GM12801 (cell line): Measurements from ENCODE around the gene SUSD5.

ENCODE experiments used
- CTCF ChIP-seq: IDR thresholded peaks from one replicate; pipeline ENCODE4 v1.5.1; 2011; ENCODE audit warnings: control low read depth; ENCODE audit not compliant: insufficient read length; ENCODE audit errors: extremely low read depth

SUSD5 gene

DNA sequence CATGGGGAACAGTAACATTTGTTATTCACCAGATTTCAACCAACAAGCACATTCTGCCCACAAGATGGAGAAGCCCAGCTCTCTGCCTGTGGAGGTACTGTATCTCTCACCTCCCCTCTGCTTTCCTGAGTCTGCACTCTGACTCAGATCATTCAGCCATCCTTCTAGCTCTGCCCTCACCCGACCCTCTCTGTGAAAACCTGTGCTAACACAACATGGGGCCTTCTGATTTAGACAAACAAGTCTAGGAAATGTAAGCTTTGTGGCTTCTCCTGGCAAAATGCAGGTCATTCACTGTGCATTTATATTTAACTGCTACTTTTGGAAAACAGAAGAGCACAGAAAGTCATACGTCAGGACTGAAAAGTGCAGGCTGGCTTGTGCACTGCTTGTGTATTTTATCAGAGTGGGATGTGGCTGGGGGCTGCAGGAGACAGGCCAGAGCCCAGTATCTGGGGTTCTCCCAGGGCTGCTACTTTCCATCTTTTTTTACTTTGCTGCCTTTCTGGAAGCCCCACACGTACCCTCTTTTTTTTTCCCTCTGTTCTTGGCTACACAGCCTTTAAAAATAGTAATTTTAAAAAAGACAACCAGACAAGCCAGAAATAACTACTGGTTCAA, 50.8 kb downstream of the SUSD5 start:
- no peak for TF ChIP-seq CTCF

DNA sequence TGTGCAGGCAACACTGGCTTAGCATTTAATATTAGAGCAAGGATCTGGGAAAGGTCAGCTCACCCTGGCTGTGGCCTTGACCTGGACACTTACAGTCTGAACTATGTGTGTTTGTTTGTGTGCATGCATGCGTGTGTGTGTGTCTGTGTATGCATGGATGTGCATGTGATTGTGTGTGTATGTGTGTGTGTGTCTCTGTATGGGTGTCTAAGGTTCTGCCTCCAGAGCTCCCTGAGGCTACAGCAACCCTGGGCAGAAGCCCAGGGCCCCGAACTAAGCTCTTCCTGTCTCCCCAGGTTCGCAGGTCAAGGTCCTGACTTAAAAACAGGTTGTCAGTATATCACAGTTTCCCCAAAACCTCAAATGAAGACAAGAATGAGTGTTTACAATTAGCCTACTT, 51.3 kb downstream of the SUSD5 start:
- no peak for TF ChIP-seq CTCF

- TF ChIP-seq CTCF: no peak
Observed at GRCh38 chr3:33166095-33166494, 52.5 kb downstream of the SUSD5 start.

GRCh38 chr3:33165372-33165771, 53.2 kb downstream of the SUSD5 start:
- no peak for TF ChIP-seq CTCF

DNA sequence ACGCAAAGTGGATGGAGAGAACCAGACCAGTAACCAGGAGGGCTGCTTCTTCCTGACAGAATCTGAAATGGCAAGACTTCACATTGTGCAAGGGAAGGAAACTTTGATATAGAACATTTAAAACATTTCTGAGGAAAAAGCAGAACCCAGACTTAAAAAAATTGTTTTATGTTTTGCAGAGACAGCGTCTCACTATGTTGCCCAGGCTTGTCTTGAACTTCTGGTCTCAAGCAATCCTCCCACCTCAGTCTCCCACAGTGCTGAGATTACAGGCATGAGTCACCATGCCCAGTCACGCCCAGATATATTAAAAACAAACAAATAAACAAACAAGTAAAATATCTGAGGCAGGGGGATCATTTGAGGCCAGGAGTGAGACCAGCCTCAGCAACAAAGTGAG, 58.6 kb downstream of the SUSD5 start:
- TF ChIP-seq CTCF: no peak

GRCh38 chr3:33159234-33159633, 59.4 kb downstream of the SUSD5 start:
- TF ChIP-seq CTCF: no peak

- no peak for TF ChIP-seq CTCF
Observed at GRCh38 chr3:33155301-33155700, 63.3 kb downstream of the SUSD5 start.
